Neutrophil (primary cell): ENCODE measurements around the gene DIS3L2.

ENCODE experiments used
- H3K27ac ChIP-seq: fragments of 200-600 bp; sonication (generic); 2 replicates; pipeline ENCODE4 v1.5.1; 2016; ENCODE audit warnings: mild to moderate bottlenecking, moderate library complexity
- H3K27me3 ChIP-seq: fragments of 200-600 bp; sonication (generic); 2 replicates; pipeline ENCODE4 v1.6.0; 2016; ENCODE audit warnings: mild to moderate bottlenecking
- H3K36me3 ChIP-seq: fragments of 200-600 bp; sonication (generic); 2 replicates; pipeline ENCODE4 v1.5.1; 2017
- H3K4me1 ChIP-seq, 2 experiments: fragments of 200-600 bp in 1 of 2; sonication (generic) in 1 of 2; 1 replicate in 1 of 2; 2 replicates in 1 of 2; pipeline versions ENCODE4 v1.5.1 to v1.6.1; 2013 to 2016; ENCODE audit warnings: low read depth in 1 of 2, low read length in 1 of 2, mild to moderate bottlenecking in 1 of 2, moderate library complexity in 1 of 2; ENCODE audit not compliant: control insufficient read depth in 1 of 2, insufficient read depth in 1 of 2
- H3K4me3 ChIP-seq, 2 experiments: fragments of 200-600 bp in 1 of 2; sonication (generic) in 1 of 2; 1 replicate in 1 of 2; 2 replicates in 1 of 2; pipeline ENCODE4 v1.5.1; 2013 to 2016; ENCODE audit warnings: low read depth in 1 of 2, low read length in 1 of 2, mild to moderate bottlenecking in 1 of 2, moderate library complexity in 1 of 2
- H3K9me3 ChIP-seq: fragments of 200-600 bp; sonication (generic); 2 replicates; pipeline ENCODE4 v1.5.1; 2016
- TF ChIP-seq, protein P1 (sequence below): fragments of 200-600 bp; sonication (generic); IDR thresholded peaks from 2 replicates; pipeline ENCODE4 v1.5.1; 2016; ENCODE audit warnings: antibody characterized with exemption

Gene DIS3L2

DNA sequence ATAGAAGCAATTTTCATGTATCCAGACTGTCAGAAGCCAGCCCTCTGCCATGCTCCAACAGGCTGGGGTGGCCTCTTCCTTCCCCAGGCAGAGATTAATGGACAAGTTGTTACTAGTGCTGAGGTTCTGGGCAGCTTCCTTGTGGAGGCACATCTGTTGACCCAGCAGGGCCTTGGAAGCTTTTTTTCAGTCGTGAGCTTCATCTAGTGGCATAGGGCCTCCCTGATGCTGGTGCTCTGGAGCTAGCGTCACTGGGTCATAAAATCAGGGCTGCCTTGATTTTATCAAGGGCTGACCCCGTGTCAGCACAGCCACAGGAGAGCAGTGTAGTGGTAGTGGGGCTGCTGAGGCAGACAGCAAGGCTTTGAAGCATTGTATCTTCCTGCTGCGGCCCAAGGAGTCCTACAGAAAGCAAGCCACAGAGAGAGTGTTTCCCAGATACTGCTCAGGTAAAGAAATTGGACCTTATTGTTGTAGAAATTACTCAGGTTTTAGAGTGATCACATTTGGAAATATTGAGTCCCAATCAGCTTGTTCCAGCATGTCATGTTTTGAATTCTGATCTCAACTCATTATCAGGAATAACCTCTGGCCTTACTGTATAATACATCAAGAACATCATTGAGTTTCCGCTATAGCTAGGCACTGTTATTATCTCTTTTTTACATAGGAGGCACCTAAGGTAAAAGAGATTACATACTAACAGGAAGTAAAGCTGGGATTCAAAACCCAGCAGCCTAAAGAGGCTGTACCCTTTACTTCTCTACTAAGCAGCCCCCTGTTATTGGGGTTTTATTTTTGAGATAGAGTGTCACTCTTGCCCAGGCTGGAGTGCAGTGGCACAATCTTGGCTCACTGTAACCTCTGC lies 324.7 kb downstream of the DIS3L2 start:
- H3K36me3 ChIP-seq, result no peaks in the 10 kb centered on the region
- H3K27me3 ChIP-seq, result no peaks in the 10 kb centered on the region
- H3K4me3 ChIP-seq, result no peak overlapping the region
- TF ChIP-seq, protein P1, sequence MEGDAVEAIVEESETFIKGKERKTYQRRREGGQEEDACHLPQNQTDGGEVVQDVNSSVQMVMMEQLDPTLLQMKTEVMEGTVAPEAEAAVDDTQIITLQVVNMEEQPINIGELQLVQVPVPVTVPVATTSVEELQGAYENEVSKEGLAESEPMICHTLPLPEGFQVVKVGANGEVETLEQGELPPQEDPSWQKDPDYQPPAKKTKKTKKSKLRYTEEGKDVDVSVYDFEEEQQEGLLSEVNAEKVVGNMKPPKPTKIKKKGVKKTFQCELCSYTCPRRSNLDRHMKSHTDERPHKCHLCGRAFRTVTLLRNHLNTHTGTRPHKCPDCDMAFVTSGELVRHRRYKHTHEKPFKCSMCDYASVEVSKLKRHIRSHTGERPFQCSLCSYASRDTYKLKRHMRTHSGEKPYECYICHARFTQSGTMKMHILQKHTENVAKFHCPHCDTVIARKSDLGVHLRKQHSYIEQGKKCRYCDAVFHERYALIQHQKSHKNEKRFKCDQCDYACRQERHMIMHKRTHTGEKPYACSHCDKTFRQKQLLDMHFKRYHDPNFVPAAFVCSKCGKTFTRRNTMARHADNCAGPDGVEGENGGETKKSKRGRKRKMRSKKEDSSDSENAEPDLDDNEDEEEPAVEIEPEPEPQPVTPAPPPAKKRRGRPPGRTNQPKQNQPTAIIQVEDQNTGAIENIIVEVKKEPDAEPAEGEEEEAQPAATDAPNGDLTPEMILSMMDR, result no peak
- no peaks in the 10 kb centered on the region for H3K4me1 ChIP-seq
- no peaks in the 10 kb centered on the region for H3K9me3 ChIP-seq
- no peak overlapping the region for H3K27ac ChIP-seq

DNA sequence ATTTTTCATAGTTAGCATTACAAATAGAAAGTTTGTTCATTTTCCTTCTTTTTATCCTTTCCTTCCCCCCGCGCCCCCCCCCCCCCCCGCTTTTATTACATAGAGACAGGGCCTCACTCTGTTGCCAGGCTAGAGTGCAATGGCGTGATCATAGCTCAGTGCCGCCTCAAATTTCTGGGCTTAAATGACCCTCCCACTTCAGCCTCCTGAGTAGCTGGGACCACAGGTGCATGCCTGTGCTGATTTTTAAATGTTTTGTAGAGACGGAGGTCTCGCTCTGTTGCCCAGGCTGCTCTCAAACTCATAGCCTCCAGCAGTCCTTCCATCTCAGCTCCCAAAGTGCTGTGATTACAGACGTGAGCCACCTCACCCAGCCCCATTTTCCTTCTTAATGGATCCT lies 325.8 kb downstream of the DIS3L2 start:
- H3K27me3 ChIP-seq, result no peaks in the 10 kb centered on the region
- no peaks in the 10 kb centered on the region for H3K9me3 ChIP-seq
- H3K4me3 ChIP-seq, result no peak overlapping the region
- no peaks in the 10 kb centered on the region for H3K36me3 ChIP-seq
- peaks cover 0 to under 1% of the 10 kb centered on the region in 2 experiments for H3K4me1 ChIP-seq
- TF ChIP-seq, protein P1, result no peak
- no peak overlapping the region for H3K27ac ChIP-seq

DNA sequence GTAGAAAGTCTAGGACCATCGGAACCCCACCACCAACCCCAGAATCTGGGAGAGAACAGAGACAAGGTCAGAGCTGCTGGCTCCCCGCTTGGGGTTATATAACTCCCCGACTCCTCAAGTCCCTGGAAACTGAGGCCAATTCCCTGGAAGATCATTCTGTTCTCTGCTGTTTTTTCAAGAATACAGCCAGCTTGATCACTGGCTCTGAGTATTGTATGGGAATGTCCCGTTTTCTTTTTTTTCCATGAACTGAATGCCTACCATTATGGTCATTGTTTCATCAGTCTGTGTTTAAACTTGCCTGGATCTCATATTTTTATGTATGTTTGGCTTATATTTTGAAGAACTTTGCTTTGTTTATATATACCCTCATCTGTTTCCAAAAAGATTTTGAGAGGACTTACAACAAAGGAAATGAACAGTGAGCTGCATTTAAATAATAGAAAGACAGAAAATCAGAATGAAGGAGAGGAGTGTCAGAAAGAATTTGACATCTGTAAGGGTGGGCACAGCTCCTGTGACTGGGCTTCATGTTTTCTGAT lies 327.0 kb downstream of the DIS3L2 start:
- TF ChIP-seq, protein P1, result no peak
- H3K4me3 ChIP-seq, result no peak overlapping the region
- H3K36me3 ChIP-seq, result no peaks in the 10 kb centered on the region
- no peaks in the 10 kb centered on the region for H3K27me3 ChIP-seq
- H3K4me1 ChIP-seq, result peaks cover 10 to 13% of the 10 kb centered on the region in 2 experiments
- no peaks in the 10 kb centered on the region for H3K9me3 ChIP-seq
- H3K27ac ChIP-seq, result no peak overlapping the region

DNA sequence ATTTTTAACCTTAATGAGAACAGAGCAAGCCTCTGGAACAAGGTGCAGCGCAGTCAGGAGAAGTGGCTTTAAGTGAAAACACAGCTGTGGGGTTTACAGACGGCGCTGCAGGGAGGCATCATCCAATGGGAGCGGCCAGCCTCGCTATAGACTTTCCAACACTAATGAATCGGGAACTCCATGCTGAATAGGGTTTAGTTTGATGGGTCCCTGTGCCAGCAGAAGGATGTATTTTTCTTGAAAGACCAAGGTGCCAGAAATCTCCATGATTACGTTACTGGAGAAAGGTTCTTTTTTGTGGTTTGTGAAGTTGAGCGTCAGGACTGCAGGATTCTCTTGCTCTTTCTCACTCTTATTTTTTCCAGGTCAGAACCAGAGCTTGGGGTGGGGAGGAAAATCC lies 329.2 kb downstream of the DIS3L2 start:
- TF ChIP-seq, protein P1, result no peak
- H3K4me1 ChIP-seq, result peaks cover 15 to 19% of the 10 kb centered on the region in 2 experiments

DNA sequence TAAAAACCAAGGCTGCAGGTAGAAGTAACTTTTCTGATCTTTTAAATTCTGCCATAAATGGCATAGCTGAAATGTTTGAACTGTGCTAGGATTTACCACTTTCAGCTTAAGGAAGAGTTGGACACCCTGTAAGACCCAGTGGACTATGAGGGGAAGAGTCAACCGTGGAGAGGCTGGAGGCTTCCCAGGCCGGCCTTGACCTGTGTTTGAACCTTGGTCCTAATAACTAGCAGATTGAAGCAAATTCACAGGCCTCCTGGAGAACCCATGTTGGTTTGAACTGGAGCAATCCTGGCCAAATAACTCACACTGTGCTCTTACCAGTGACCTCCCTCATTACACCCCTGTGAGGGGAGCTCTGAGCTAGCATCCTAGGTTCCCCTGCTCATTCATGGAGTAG lies 329.8 kb downstream of the DIS3L2 start:
- TF ChIP-seq, protein P1, result no peak
- H3K27me3 ChIP-seq, result no peaks in the 10 kb centered on the region
- no peak overlapping the region for H3K27ac ChIP-seq
- H3K9me3 ChIP-seq, result no peaks in the 10 kb centered on the region
- peaks cover 15 to 19% of the 10 kb centered on the region in 2 experiments for H3K4me1 ChIP-seq
- no peak overlapping the region for H3K4me3 ChIP-seq
- no peaks in the 10 kb centered on the region for H3K36me3 ChIP-seq

More for the DNA sequence above, 329.2 kb downstream of the DIS3L2 start:
- Histone ChIP-seq H3K9me3 (no peaks in the 10 kb centered on the region), H3K4me3 (no peak overlapping the region), H3K27ac (no peak overlapping the region), H3K36me3 (no peaks in the 10 kb centered on the region), H3K27me3 (no peaks in the 10 kb centered on the region)
